ENCODE measurements around the gene DAB1. TPM values are rescaled to one million over a fixed set of nuclear protein-coding genes. Genes with fewer than 3 reads are reported as not detected.

The DAB1 gene
- total and polyA plus RNA-seq, 2 of the 8 experiments (the other 6 are each of a cell fraction or from before 2014, with no cell fraction given) = 4.4 to 11.8 TPM

DNA sequence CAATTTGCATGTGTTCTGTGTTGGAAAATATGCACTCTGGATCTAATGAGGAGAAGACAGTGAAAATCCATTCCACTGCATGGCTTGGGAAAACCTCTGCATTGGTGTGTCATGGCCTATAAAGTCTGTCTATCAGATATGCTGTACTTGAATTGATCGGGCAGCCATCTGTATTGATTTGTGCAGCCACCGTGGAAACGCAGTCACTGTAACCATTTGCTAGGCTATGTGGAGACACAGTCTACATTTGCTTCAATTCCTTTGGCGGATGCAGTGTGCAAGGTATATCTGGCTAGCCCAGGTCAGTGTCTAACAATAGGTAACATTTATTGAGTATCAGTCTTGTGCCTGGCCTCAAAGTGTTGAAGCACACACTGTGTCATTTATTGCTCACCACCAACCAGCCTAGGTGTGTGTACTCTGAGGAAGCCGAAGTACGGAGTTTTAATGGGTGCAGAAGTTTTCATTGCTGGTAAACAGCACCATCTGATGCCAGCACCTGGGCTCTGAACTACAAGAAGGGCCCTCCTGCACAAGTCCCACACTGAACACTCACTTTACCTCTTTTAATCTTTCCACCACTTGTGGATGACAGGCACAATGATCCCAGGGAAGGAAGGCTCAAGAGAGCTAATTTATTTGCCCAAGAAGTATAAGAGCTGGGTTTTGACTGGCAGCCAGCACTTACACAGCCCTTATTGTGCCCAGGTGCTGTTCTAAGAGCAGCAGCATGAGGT, 83.4 kb downstream of the DAB1 start:
- Histone ChIP-seq H4K5ac (ENCODE audit: insufficient read length, low read depth, low read length) (no peak overlapping the region), H3K23ac (ENCODE audit: insufficient read length) (no peak overlapping the region), H2BK120ac (replicated peaks; ENCODE audit: low read depth, low read length) (no peak overlapping the region), H3K79me2 (ENCODE audit: control insufficient read depth in 1 of 2, insufficient read depth in 2 of 2, low read length in 2 of 2) (no peaks in the 10 kb centered on the region), H2BK20ac (ENCODE audit: low read length) (no peak overlapping the region), H3K14ac (ENCODE audit: insufficient read length) (no peak overlapping the region), H3K9me3 (ENCODE audit: insufficient read depth in 2 of 2, low read depth in 1 of 2, low read length in 1 of 2) (no peaks in the 10 kb centered on the region), H2AFZ (ENCODE audit: low read length) (no peak overlapping the region), H2BK5ac (ENCODE audit: low read depth, low read length) (no peak overlapping the region), H3K23me2 (ENCODE audit: low read depth, low read length) (no peaks in the 10 kb centered on the region), H3K18ac (ENCODE audit: extremely low read depth, low read length) (no peak overlapping the region), H3K27me3 (replicated peaks in 1 of 4; ENCODE audit: control insufficient read depth in 3 of 4, extremely low read depth in 1 of 4, insufficient read depth in 3 of 4, low read length in 3 of 4) (no peaks in the 10 kb centered on the region), H3K9ac (replicated peaks in 1 of 4; ENCODE audit: extremely low read depth in 1 of 4, low read depth in 3 of 4, low read length in 3 of 4) (no peak overlapping the region), H4K20me1 (replicated peaks in 1 of 2; ENCODE audit: control insufficient read depth in 1 of 2, insufficient read depth in 2 of 2, low read length in 2 of 2) (peaks cover 0 to 1% of the 10 kb centered on the region in 2 experiments), H3K56ac (replicated peaks; ENCODE audit: insufficient read length, low read depth, low read length) (no peak overlapping the region), H3K4ac (replicated peaks; ENCODE audit: insufficient read length, low read depth, low read length) (no peak overlapping the region), H3K27ac (ENCODE audit: low read depth, low read length) (no peak overlapping the region), H3K4me3 (ENCODE audit: extremely low read depth in 1 of 4, insufficient read depth in 2 of 4, low read depth in 3 of 4, low read length in 4 of 4) (no peak overlapping the region), H2BK15ac (ENCODE audit: low read length) (no peak overlapping the region), H4K8ac (ENCODE audit: extremely low read depth, insufficient read depth, low read length) (no peak overlapping the region), H2BK12ac (ENCODE audit: low read depth, low read length) (no peak overlapping the region), H4K91ac (replicated peaks; ENCODE audit: insufficient read length, low read length) (no peak overlapping the region), H2AK5ac (ENCODE audit: low read depth, low read length) (no peak overlapping the region), H3K4me2 (ENCODE audit: insufficient read depth in 1 of 2, low read depth in 2 of 2, low read length in 2 of 2) (no peak overlapping the region), H3K79me1 (ENCODE audit: low read depth, low read length) (no peaks in the 10 kb centered on the region), H3K4me1 (replicated peaks in 1 of 4; ENCODE audit: control insufficient read depth in 3 of 4, insufficient read depth in 4 of 4, low read length in 3 of 4) (peaks cover 0 to 4% (median 2%) of the 10 kb centered on the region in 4 experiments; a peak in 2 of 7 replicates), H3K36me3 (ENCODE audit: control insufficient read depth in 2 of 4, insufficient read depth in 4 of 4, low read length in 3 of 4) (no peaks in the 10 kb centered on the region)
- CTCF ChIA-PET (ENCODE audit: partially characterized antibody) = interaction anchor here (0.6 to 1.0 kb wide), 3 partner anchors 15 to 75 kb away, joined by 4 to 6 read pairs (median 4); no protein-coding TSS in a partner anchor
- 89% methylated on average over 6 of the region's 6 CpGs; no CpG with 5 or more reads in 1 of the 2 experiments for WGBS, 2 experiments (ENCODE audit: extremely low coverage in 1 of 2, insufficient coverage in 1 of 2, insufficient read length in 1 of 2, insufficient replicate concordance in 2 of 2, low coverage in 1 of 2, low lambda C conversion rate in 2 of 2, missing lambda C conversion rate in 1 of 2)
- FAIRE-seq (no peak), DNase-seq (ENCODE audit: low read depth in 1 of 2, low spot score in 2 of 2) (no peak)
- POLR2A ChIA-PET (ENCODE audit: partially characterized antibody) = no interaction called here
- TF ChIP-seq, protein P1, sequence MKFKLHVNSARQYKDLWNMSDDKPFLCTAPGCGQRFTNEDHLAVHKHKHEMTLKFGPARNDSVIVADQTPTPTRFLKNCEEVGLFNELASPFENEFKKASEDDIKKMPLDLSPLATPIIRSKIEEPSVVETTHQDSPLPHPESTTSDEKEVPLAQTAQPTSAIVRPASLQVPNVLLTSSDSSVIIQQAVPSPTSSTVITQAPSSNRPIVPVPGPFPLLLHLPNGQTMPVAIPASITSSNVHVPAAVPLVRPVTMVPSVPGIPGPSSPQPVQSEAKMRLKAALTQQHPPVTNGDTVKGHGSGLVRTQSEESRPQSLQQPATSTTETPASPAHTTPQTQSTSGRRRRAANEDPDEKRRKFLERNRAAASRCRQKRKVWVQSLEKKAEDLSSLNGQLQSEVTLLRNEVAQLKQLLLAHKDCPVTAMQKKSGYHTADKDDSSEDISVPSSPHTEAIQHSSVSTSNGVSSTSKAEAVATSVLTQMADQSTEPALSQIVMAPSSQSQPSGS (IDR thresholded peaks at IDR 0.05; ENCODE audit: low read length) = no peak
- peak; percentile 5 to 40; a peak in 2 of 4 replicates for TF ChIP-seq RAD21 (IDR thresholded peaks at IDR 0.05 in 1 of 2, conservative IDR thresholded peaks at IDR 0.05 in 1 of 2; ENCODE audit: low read depth in 2 of 2, low read length in 2 of 2)

Measured in H1 (cell line).